ENCODE data around the gene AGMAT. TPM values are rescaled to one million over a fixed set of nuclear protein-coding genes. Genes with fewer than 3 reads are reported as not detected.

AGMAT gene
- total and polyA plus RNA-seq, 11 donors: 0.08 to 0.53 (median 0.22) TPM; not detected in 6

DNA sequence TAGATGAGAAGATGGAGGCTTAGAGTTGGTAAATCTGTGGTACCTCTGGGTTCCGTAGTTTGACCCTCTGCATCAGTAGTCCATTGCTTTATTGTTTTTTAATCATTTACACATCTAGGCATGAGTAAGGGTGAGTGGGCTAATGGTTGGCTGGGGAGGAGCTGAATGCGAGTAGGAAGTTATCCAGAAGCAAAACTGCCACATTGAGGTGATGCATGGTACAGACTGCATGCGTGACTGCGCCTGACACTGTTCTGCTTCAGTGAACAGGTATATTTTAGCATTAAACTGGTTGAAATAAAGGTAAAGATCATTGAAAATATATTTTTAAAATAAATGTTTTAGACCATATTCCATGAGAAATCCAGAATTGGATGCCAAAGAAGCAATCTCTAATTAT is 53.8 kb downstream of the AGMAT start:
- ATAC-seq: no peak
- Histone ChIP-seq H3K36me3 (peaks cover 0 to 60% (median 40%) of the 10 kb centered on the region in 9 donors), H3K9me3 (no peaks in the 10 kb centered on the region), H3K4me3 (no peak overlapping the region), H3K27me3 (no peaks in the 10 kb centered on the region), H3K4me1 (peaks cover 0 to 19% (median 13%) of the 10 kb centered on the region in 12 donors), H3K27ac (no peak overlapping the region)
- DNase-seq: no peak
- TF ChIP-seq, protein P1, sequence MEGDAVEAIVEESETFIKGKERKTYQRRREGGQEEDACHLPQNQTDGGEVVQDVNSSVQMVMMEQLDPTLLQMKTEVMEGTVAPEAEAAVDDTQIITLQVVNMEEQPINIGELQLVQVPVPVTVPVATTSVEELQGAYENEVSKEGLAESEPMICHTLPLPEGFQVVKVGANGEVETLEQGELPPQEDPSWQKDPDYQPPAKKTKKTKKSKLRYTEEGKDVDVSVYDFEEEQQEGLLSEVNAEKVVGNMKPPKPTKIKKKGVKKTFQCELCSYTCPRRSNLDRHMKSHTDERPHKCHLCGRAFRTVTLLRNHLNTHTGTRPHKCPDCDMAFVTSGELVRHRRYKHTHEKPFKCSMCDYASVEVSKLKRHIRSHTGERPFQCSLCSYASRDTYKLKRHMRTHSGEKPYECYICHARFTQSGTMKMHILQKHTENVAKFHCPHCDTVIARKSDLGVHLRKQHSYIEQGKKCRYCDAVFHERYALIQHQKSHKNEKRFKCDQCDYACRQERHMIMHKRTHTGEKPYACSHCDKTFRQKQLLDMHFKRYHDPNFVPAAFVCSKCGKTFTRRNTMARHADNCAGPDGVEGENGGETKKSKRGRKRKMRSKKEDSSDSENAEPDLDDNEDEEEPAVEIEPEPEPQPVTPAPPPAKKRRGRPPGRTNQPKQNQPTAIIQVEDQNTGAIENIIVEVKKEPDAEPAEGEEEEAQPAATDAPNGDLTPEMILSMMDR (IDR thresholded peaks at IDR 0.05): no peak
- no peak for TF ChIP-seq POLR2A (IDR thresholded peaks at IDR 0.05)
- 92 to 98% (median 97%) methylated on average over 4 of the region's 4 CpGs for WGBS, 4 donors
- intact Hi-C loops (cut with DNase I): no loop called here

DNA sequence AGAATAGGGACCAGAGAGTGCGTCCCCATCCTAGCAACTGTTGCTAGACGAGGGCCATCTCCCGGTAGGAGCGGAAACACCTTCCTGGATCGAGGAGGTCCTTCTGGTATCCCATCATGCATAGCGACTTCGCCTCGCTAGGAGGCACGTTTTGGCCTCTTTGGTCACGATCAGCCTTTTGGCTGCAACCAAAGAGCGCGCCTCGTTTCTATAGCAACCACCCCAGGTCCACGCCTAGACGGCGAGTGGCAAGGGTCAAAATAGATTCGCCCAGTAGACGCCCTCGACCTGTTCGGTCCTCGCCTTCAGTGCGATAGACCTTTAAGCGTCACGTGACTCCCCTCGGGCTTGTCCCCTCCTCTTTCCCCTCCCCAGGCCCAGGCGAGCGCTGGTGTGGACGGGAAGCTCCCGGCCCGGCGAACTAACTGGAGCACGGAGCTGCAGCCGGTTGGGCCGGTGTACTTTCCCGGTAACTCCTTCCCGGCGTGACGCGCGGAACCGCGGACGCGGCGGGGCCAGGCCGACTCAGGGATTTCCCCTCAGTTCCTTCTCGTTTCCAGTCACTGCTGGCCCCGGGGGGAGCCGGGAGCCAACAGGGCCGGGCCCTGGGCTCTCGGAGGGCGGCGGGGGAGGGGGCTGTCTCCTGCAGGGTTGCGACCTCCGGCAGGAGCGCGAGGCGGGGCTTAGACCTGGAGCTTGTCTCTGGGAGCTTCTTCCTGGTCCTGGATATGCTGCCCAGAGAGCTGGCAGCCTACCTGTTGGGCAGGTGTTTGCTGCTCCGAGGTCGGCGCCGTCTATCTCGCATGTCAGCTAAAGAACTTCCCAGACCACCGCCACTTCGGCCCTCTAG is 58.1 kb downstream of the AGMAT start, which contains the start of gene DNAJC16:
TSS of gene DNAJC16 (plus strand) at position 359 of the 850 bp plus-strand sequence. CDS start 2,258 bp downstream, outside the sequence.
- peaks cover 0 to 28% (median 13%) of the 10 kb centered on the region in 9 donors for H3K36me3 ChIP-seq
- peak in 1 of 2 donors; percentile 74 for TF ChIP-seq POLR2A (IDR thresholded peaks at IDR 0.05)
- TF ChIP-seq, protein P1 (IDR thresholded peaks at IDR 0.05): peak in 6 of 12 donors; percentile 6 to 45 (median 30)
- peak; percentile 68 to 77 (median 73) for ATAC-seq
- H3K4me1 ChIP-seq: peaks cover 8 to 43% (median 29%) of the 10 kb centered on the region in 12 donors
- H3K4me3 ChIP-seq: peak within 1 kb of the TSS; percentile 64 to 100 (median 76)
- 0% methylated on average over 47 to 65 of the region's 65 CpGs for WGBS, 4 donors
- no peaks in the 10 kb centered on the region for H3K27me3 ChIP-seq
- no peaks in the 10 kb centered on the region for H3K9me3 ChIP-seq
- peak within 1 kb of the TSS; percentile 68 to 99 (median 96) for H3K27ac ChIP-seq
- intact Hi-C loops (cut with DNase I): loop anchor here in 3 of 10 donors (1.0 to 10.0 kb wide), 5 partner anchors 76 to 841 kb away; partner anchors contain the start of genes DDI2 (in 3 of the 3) and SZRD1 (in 1 of the 3)
- DNase-seq: peak; percentile 98 to 100 (median 100)

DNA sequence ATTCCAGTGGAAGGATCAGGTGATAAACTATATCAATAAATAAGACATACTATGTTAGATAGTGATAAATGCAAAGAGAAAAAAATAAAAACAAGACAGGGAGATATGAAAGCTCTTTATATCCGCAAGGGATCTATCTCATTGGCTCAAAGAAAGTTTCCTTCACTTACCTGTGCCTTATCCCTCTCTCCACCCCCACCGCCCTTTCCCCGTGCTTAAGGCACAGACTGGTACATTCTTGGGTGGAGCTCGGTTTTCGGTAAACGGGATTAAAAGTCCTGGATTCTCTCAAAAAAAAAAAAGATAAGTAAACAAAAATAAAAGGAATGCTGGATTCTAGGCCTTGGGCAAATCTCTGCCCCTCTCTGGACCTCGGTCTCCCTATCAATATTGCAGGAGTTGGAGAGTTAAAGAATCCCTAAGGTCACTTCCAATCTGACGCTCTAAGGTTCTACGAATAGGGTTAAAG is 58.8 kb downstream of the AGMAT start:
- Histone ChIP-seq H3K4me1 (peaks cover 8 to 47% (median 29%) of the 10 kb centered on the region in 12 donors), H3K36me3 (peaks cover 0 to 21% (median 8%) of the 10 kb centered on the region in 9 donors), H3K27me3 (no peaks in the 10 kb centered on the region), H3K4me3 (peak overlapping the region in 10 of 12 donors; percentile 10 to 100 (median 75)), H3K9me3 (no peaks in the 10 kb centered on the region), H3K27ac (peak overlapping the region; percentile 24 to 99 (median 96))
- intact Hi-C loops (cut with DNase I): loop anchor here in 3 of 10 donors (1.0 to 10.0 kb wide), 5 partner anchors 76 to 841 kb away; partner anchors contain the start of genes DDI2 (in 3 of the 3) and SZRD1 (in 1 of the 3)
- TF ChIP-seq POLR2A (IDR thresholded peaks at IDR 0.05): no peak
- TF ChIP-seq, protein P1 (IDR thresholded peaks at IDR 0.05): no peak
- no peak for ATAC-seq
- WGBS, 4 donors: 10 to 14% (median 12%) methylated on average over 9 of the region's 9 CpGs
- peak in 1 of 5 donors; percentile 50 for DNase-seq
